ENCODE measurements around the gene SLC25A13. TPM values are rescaled to one million over a fixed set of nuclear protein-coding genes. Genes with fewer than 3 reads are reported as not detected.

The SLC25A13 gene
- total and polyA plus RNA-seq, 9 of the 15 experiments (the other 6 are each of a cell fraction or from before 2014, with no cell fraction given): 21.4 to 80.2 (median 58.7) TPM

GRCh38 chr7:96236198-96237039 is 85.5 kb downstream of the SLC25A13 start:
- H3K4me2 ChIP-seq (ENCODE audit: insufficient read depth, low read length): peak overlapping the region; percentile 72
- ChIA-PET POLR2A (interaction anchor here (1.3 kb wide), 1 partner anchor 12 kb away, joined by 3 read pairs; no protein-coding TSS in a partner anchor), CTCF (ENCODE audit: low intra/inter-chr PET ratio) (no interaction called here)
- H3K79me2 ChIP-seq (ENCODE audit: control insufficient read depth, insufficient read depth, low read length): peaks cover 81% of the 10 kb centered on the region
- ATAC-seq: peak; percentile 81
- H4K20me1 ChIP-seq (replicated peaks; ENCODE audit: control insufficient read depth, insufficient read depth, low read length): no peaks in the 10 kb centered on the region
- no peaks in the 10 kb centered on the region for H3K9me1 ChIP-seq (ENCODE audit: control insufficient read depth, insufficient read depth, low read length)
- TSS peak; percentile 47 for BruUV-seq (replicated peaks)
- H3K27me3 ChIP-seq (ENCODE audit: control insufficient read depth in 2 of 2, insufficient read depth in 2 of 2, low read length in 2 of 2): no peaks in the 10 kb centered on the region
- H3K4me3 ChIP-seq: peak overlapping the region; percentile 10; the same call in 1 of the 2 replicates
- peaks cover 11 to 65% of the 10 kb centered on the region in 2 experiments for H3K4me1 ChIP-seq (replicated peaks in 1 of 2; ENCODE audit: control insufficient read depth in 2 of 2, insufficient read depth in 2 of 2, low read length in 2 of 2)
- in situ Hi-C loops (cut with MboI): no loop called here
- intact Hi-C loops (cut with micrococcal nuclease): no loop called here
- H3K27ac ChIP-seq (ENCODE audit: extremely low read depth, low read depth, low read length): peak overlapping the region; percentile 94
- DNase-seq (ENCODE audit: extremely low read depth in 1 of 4, low spot score in 3 of 4): peak; percentile 85 to 97 (median 88)
- 4% methylated on average over 5 of the region's 5 CpGs for WGBS (ENCODE audit: insufficient coverage, low coverage, missing lambda C conversion rate)
- H2AFZ ChIP-seq (ENCODE audit: low read depth, low read length): peak overlapping the region; percentile 83
- H3K9me3 ChIP-seq (replicated peaks; ENCODE audit: control insufficient read depth, insufficient read depth, low read depth, low read length): no peaks in the 10 kb centered on the region
- FAIRE-seq: peak; percentile 88
- H3K36me3 ChIP-seq (ENCODE audit: control insufficient read depth, insufficient read depth, low read length): peaks cover 27% of the 10 kb centered on the region
- peak overlapping the region; percentile 13 to 72; a peak in 3 of 4 replicates for H3K9ac ChIP-seq (ENCODE audit: insufficient read depth in 1 of 2, low read depth in 2 of 2, low read length in 2 of 2)
- TF ChIP-seq NBN (IDR thresholded peaks at IDR 0.05; ENCODE audit: low read depth): peak; percentile 95
- peak in 1 of 2 experiments; percentile 75; a peak in 3 of 4 replicates for TF ChIP-seq RCOR1 (IDR thresholded peaks at IDR 0.05; ENCODE audit: borderline replicate concordance in 1 of 2, low read depth in 2 of 2, low read length in 2 of 2)
- peak; percentile 23; the same call in 1 of the 2 replicates for TF ChIP-seq CREB1 (IDR thresholded peaks at IDR 0.05)
- TF ChIP-seq CREB1 (CRISPR knock-in tag; IDR thresholded peaks at IDR 0.05): no peak
- no peak for TF ChIP-seq CBX5 (IDR thresholded peaks at IDR 0.05; ENCODE audit: borderline replicate concordance, low read depth)
- TF ChIP-seq ZNF589 (CRISPR knock-in tag; IDR thresholded peaks at IDR 0.05; ENCODE audit: low read depth): peak; percentile 40; the same call in 1 of the 2 replicates
- 0 out of 2 replicates have a peak, but pooled peaks have one; percentile 26 for TF ChIP-seq MAFF (IDR thresholded peaks at IDR 0.05; ENCODE audit: low read length)
- no peak for TF ChIP-seq CAMTA2 (CRISPR knock-in tag; conservative IDR thresholded peaks at IDR 0.05)
- TF ChIP-seq MYC (IDR thresholded peaks at IDR 0.05; ENCODE audit: low read depth, low read length): peak; percentile 82
- no peak for TF ChIP-seq MYC (CRISPR knock-in tag; IDR thresholded peaks at IDR 0.05; ENCODE audit: borderline replicate concordance, low read depth)
- TF ChIP-seq ZNF764 (CRISPR knock-in tag; IDR thresholded peaks at IDR 0.05; ENCODE audit: low read depth): no peak
- TF ChIP-seq NFATC3 (IDR thresholded peaks at IDR 0.05): peak; percentile 99
- TF ChIP-seq FOXK2 (conservative IDR thresholded peaks at IDR 0.05 in 1 of 2, IDR thresholded peaks at IDR 0.05 in 1 of 2; ENCODE audit: low read depth in 2 of 2): peak in 1 of 2 experiments; percentile 98; a peak in 2 of 4 replicates
- peak; percentile 99 for TF ChIP-seq PRDM10 (IDR thresholded peaks at IDR 0.05; ENCODE audit: partially characterized antibody)
- peak; percentile 83 for TF ChIP-seq RNF2 (IDR thresholded peaks at IDR 0.05)
- peak; percentile 100 for TF ChIP-seq JUND (IDR thresholded peaks at IDR 0.05; ENCODE audit: borderline replicate concordance, low read depth, low read length)
- TF ChIP-seq JUND (tag; IDR thresholded peaks at IDR 0.05; ENCODE audit: borderline replicate concordance, low read depth, low read length): peak; percentile 99
- TF ChIP-seq PRMT5 (CRISPR knock-in tag; IDR thresholded peaks at IDR 0.05): no peak
- peak; percentile 70; the same call in 1 of the 2 replicates for TF ChIP-seq ZEB2 (IDR thresholded peaks at IDR 0.05)
- peak in 1 of 2 experiments; percentile 78 for TF ChIP-seq NCOA2 (IDR thresholded peaks at IDR 0.05; ENCODE audit: partially characterized antibody in 2 of 2)

Data from K562 (cell line).